ENCODE results near the gene UBD. TPM values are rescaled to one million over a fixed set of nuclear protein-coding genes. Genes with fewer than 3 reads are reported as not detected.
A peak's percentile ranks its signal among the peaks of the same experiment; 100 is the strongest.

The UBD gene
- total RNA-seq, 1 donor from 2014 or later = 4.3 TPM

GRCh38 chr6:29553268-29554057 lies 6.1 kb downstream of the UBD start:
- DNase-seq (ENCODE audit: low read depth) = no peak
- peak overlapping the region; percentile 14 for H3K4me3 ChIP-seq (ENCODE audit: low read depth, low read length)
- TF ChIP-seq CTCF (conservative IDR thresholded peaks at IDR 0.05; ENCODE audit: low read depth, low read length) = peak; percentile 13

- DNase-seq (ENCODE audit: low read depth) = peak; percentile 30
- TF ChIP-seq CTCF (conservative IDR thresholded peaks at IDR 0.05; ENCODE audit: low read depth, low read length) = no peak
- H3K4me3 ChIP-seq (ENCODE audit: low read depth, low read length) = no peak overlapping the region
Observed at GRCh38 chr6:29552512-29553051, 7.0 kb downstream of the UBD start.

GRCh38 chr6:29547573-29547972 lies 12.0 kb downstream of the UBD start:
- no peak for DNase-seq (ENCODE audit: low read depth)
- no peak overlapping the region for H3K4me3 ChIP-seq (ENCODE audit: low read depth, low read length)
- TF ChIP-seq CTCF (conservative IDR thresholded peaks at IDR 0.05; ENCODE audit: low read depth, low read length) = no peak

GRCh38 chr6:29537714-29538403 lies 21.7 kb downstream of the UBD start:
- TF ChIP-seq CTCF (conservative IDR thresholded peaks at IDR 0.05; ENCODE audit: low read depth, low read length) = no peak
- DNase-seq (ENCODE audit: low read depth) = no peak
- H3K4me3 ChIP-seq (ENCODE audit: low read depth, low read length) = no peak overlapping the region

GRCh38 chr6:29532320-29532951 lies 27.1 kb downstream of the UBD start:
- TF ChIP-seq CTCF (conservative IDR thresholded peaks at IDR 0.05; ENCODE audit: low read depth, low read length) = no peak
- no peak overlapping the region for H3K4me3 ChIP-seq (ENCODE audit: low read depth, low read length)
- DNase-seq (ENCODE audit: low read depth) = no peak

- no peak for DNase-seq (ENCODE audit: low read depth)
- no peak for TF ChIP-seq CTCF (conservative IDR thresholded peaks at IDR 0.05; ENCODE audit: low read depth, low read length)
Observed at GRCh38 chr6:29531668-29532067, 27.9 kb downstream of the UBD start.

More at GRCh38 chr6:29531668-29532067, 27.9 kb downstream of the UBD start:
- no peak overlapping the region for H3K4me3 ChIP-seq (ENCODE audit: low read depth, low read length)
